Transverse colon (tissue), 4 donors: ENCODE results near the gene PLPPR2.

ENCODE experiments used
- POLR2A ChIP-seq: fragments of 450-650 bp; IDR thresholded peaks from one replicate; pipeline ENCODE4 v1.6.1; 2016; ENCODE audit warnings: antibody characterized with exemption, mild to moderate bottlenecking, moderate library complexity
- POLR2AphosphoS5 ChIP-seq, 3 donors: sonication (generic); formaldehyde crosslinking; IDR thresholded peaks; one replicate each; pipeline ENCODE4 v1.6.1; 2016; ENCODE audit warnings: antibody characterized with exemption in 3 of 3
- TF ChIP-seq, protein P1 (sequence below), 5 experiments: fragments of 200-600 bp in 3 of 5; fragments of 450-650 bp in 2 of 5; sonication (generic) in 3 of 5; IDR thresholded peaks; 1 replicate in 2 of 5; 2 replicates in 3 of 5; pipeline ENCODE4 v1.5.1; 2016 to 2017; ENCODE audit warnings: antibody characterized with exemption in 5 of 5, inconsistent platforms in 3 of 5, mild to moderate bottlenecking in 2 of 5, moderate library complexity in 1 of 5

DNA sequence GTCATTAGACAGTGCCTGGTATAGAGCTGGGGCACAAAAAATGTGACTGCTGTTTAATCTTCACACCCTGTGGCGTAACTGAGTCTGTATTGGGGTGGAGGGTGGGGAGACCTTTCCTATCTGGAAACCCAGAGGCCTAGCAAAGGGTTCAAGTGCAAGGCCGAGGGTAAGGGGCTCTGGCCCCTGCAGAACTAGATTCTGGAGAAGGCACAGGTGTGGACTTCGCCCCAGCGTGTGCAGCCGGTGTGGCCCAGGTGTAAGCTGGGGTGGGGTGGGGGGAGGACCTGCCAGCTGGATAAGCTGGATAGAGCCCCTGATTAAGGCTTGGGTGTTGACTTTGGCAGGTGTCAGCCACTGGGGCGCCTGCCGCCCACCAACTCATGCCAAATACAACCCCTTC is 17.1 kb upstream of the PLPPR2 start:
- TF ChIP-seq, protein P1, sequence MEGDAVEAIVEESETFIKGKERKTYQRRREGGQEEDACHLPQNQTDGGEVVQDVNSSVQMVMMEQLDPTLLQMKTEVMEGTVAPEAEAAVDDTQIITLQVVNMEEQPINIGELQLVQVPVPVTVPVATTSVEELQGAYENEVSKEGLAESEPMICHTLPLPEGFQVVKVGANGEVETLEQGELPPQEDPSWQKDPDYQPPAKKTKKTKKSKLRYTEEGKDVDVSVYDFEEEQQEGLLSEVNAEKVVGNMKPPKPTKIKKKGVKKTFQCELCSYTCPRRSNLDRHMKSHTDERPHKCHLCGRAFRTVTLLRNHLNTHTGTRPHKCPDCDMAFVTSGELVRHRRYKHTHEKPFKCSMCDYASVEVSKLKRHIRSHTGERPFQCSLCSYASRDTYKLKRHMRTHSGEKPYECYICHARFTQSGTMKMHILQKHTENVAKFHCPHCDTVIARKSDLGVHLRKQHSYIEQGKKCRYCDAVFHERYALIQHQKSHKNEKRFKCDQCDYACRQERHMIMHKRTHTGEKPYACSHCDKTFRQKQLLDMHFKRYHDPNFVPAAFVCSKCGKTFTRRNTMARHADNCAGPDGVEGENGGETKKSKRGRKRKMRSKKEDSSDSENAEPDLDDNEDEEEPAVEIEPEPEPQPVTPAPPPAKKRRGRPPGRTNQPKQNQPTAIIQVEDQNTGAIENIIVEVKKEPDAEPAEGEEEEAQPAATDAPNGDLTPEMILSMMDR (IDR thresholded peaks at IDR 0.05) = no peak
- TF ChIP-seq POLR2AphosphoS5 (IDR thresholded peaks at IDR 0.05) (no peak), POLR2A (no peak)
